Body of pancreas (tissue), 4 donors: ENCODE measurements around the gene ARL5C.

Experiments used
- POLR2A ChIP-seq, 3 donors: fragments of 450-650 bp; IDR thresholded peaks; one replicate each; pipeline ENCODE4 v1.6.1; 2016; ENCODE audit warnings: antibody characterized with exemption in 3 of 3, mild to moderate bottlenecking in 2 of 3
- TF ChIP-seq, protein P1 (sequence below), 7 experiments: fragments of 450-650 bp in 4 of 7; fragments of 200-600 bp in 3 of 7; sonication (generic) in 3 of 7; IDR thresholded peaks; one replicate each; pipeline ENCODE4 v1.5.1; 2016 to 2019; ENCODE audit warnings: antibody characterized with exemption in 7 of 7

DNA sequence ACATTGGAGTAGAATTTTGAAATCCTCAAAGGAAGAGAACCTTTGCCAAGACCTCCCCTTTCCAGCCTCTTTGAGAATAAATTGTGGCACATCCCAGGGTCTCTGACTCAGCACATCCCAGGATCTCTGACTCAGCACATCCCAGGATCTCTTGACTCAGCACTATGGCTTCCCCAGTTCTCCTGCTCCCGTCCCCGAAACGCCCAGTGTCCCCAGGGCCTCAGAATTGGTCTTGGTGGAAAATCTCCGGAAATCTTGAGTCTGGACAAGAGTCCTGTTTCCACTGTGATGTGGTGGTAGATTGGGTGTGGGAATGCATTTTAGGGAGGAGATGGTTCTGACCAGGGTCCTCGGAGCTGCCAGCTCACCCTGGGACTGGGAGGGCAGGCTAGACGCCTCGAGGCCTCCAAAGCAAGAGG lies 33.8 kb downstream of the ARL5C start:
- TF ChIP-seq, protein P1, sequence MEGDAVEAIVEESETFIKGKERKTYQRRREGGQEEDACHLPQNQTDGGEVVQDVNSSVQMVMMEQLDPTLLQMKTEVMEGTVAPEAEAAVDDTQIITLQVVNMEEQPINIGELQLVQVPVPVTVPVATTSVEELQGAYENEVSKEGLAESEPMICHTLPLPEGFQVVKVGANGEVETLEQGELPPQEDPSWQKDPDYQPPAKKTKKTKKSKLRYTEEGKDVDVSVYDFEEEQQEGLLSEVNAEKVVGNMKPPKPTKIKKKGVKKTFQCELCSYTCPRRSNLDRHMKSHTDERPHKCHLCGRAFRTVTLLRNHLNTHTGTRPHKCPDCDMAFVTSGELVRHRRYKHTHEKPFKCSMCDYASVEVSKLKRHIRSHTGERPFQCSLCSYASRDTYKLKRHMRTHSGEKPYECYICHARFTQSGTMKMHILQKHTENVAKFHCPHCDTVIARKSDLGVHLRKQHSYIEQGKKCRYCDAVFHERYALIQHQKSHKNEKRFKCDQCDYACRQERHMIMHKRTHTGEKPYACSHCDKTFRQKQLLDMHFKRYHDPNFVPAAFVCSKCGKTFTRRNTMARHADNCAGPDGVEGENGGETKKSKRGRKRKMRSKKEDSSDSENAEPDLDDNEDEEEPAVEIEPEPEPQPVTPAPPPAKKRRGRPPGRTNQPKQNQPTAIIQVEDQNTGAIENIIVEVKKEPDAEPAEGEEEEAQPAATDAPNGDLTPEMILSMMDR (IDR thresholded peaks at IDR 0.05): no peak
- TF ChIP-seq POLR2A (IDR thresholded peaks at IDR 0.05): no peak
